ENCODE measurements around the gene ARID1A.

DNA sequence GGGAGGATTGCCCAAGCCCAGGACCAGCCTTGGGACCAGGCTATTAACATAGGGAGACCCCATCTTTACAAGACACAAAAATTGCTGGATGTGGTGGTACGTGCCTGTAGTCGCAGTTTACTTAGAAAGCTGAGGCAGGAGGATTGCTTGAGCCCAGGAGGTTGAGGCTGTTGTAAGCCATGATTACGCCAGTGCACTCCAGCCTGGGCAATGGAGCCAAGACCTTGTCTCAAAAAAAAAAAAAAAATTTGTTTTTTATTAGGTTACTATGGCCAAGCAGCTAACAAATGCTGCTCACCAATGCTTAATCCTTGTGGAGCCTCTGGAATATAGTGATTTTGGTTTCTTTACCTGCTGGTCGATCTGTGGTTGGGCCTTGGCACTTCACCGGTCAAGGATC is 8.8 kb downstream of the ARID1A start:
- TF ChIP-seq POLR2A (IDR thresholded peaks at IDR 0.05) = no peak
- TF ChIP-seq, protein P1, sequence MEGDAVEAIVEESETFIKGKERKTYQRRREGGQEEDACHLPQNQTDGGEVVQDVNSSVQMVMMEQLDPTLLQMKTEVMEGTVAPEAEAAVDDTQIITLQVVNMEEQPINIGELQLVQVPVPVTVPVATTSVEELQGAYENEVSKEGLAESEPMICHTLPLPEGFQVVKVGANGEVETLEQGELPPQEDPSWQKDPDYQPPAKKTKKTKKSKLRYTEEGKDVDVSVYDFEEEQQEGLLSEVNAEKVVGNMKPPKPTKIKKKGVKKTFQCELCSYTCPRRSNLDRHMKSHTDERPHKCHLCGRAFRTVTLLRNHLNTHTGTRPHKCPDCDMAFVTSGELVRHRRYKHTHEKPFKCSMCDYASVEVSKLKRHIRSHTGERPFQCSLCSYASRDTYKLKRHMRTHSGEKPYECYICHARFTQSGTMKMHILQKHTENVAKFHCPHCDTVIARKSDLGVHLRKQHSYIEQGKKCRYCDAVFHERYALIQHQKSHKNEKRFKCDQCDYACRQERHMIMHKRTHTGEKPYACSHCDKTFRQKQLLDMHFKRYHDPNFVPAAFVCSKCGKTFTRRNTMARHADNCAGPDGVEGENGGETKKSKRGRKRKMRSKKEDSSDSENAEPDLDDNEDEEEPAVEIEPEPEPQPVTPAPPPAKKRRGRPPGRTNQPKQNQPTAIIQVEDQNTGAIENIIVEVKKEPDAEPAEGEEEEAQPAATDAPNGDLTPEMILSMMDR (IDR thresholded peaks at IDR 0.05) = no peak

Data from ovary (tissue), 3 donors.